Astrocyte (in vitro differentiated cells and primary cell): ENCODE measurements around the gene PLAGL2. TPM values are rescaled to one million over a fixed set of nuclear protein-coding genes. Genes with fewer than 3 reads are reported as not detected.

ENCODE experiments used
- DNase-seq: peaks from one replicate; pipeline ENCODE4 v3.0.0-alpha.2; 2010; ENCODE audit warnings: low read depth
- FAIRE-seq: peaks from 2 replicates; lab custom pipeline; 2011; peaks lifted over from hg19 to GRCh38; lab: Jason Lieb, UNC
- H2AFZ ChIP-seq: 2 replicates; pipeline ENCODE4 v1.6.0; 2012; ENCODE audit warnings: low read depth, low read length, inconsistent platforms
- H3K27ac ChIP-seq: 2 replicates; pipeline ENCODE4 v1.5.1; 2011; ENCODE audit warnings: low read depth, low read length, inconsistent platforms
- H3K27me3 ChIP-seq: 2 replicates; pipeline ENCODE4 v1.6.0; 2011; ENCODE audit warnings: low read length, inconsistent platforms; ENCODE audit not compliant: insufficient read depth
- H3K36me3 ChIP-seq: 2 replicates; pipeline ENCODE4 v1.5.1; 2011; ENCODE audit warnings: low read length, inconsistent platforms; ENCODE audit not compliant: insufficient read depth
- H3K4me1 ChIP-seq: 2 replicates; pipeline ENCODE4 v1.5.1; 2011; ENCODE audit warnings: low read length, inconsistent platforms; ENCODE audit not compliant: insufficient read depth
- H3K4me2 ChIP-seq: 2 replicates; pipeline ENCODE4 v1.6.0; 2012; ENCODE audit warnings: low read length, inconsistent platforms
- H3K4me3 ChIP-seq: 2 replicates; pipeline ENCODE4 v1.5.1; 2011; ENCODE audit warnings: low read depth, mild to moderate bottlenecking, low read length, inconsistent platforms; ENCODE audit not compliant: insufficient read depth
- H3K79me2 ChIP-seq: 2 replicates; pipeline ENCODE4 v1.6.0; 2012; ENCODE audit warnings: mild to moderate bottlenecking, low read length, inconsistent platforms; ENCODE audit not compliant: insufficient read depth
- H3K9ac ChIP-seq: 2 replicates; pipeline ENCODE4 v1.6.0; 2012; ENCODE audit warnings: mild to moderate bottlenecking, low read length, inconsistent platforms
- H3K9me3 ChIP-seq: 2 replicates; pipeline ENCODE4 v1.5.1; 2012; ENCODE audit warnings: low read depth, mild to moderate bottlenecking, low read length, inconsistent platforms; ENCODE audit not compliant: insufficient read depth
- H4K20me1 ChIP-seq: 2 replicates; pipeline ENCODE4 v1.6.0; 2012; ENCODE audit warnings: low read length, inconsistent platforms; ENCODE audit not compliant: insufficient read depth
- H3K27ac Mint-ChIP-seq: one replicate; pipeline ENCODE4 v1.8.0; 2021; ENCODE audit warnings: mild to moderate bottlenecking, mixed read lengths; ENCODE audit not compliant: unreplicated experiment
- H3K27me3 Mint-ChIP-seq: one replicate; pipeline ENCODE4 v1.8.0; 2021; ENCODE audit warnings: low read depth, mixed read lengths; ENCODE audit not compliant: unreplicated experiment
- H3K36me3 Mint-ChIP-seq: one replicate; pipeline ENCODE4 v1.8.0; 2021; ENCODE audit warnings: low read depth, mixed read lengths; ENCODE audit not compliant: unreplicated experiment
- H3K4me1 Mint-ChIP-seq: one replicate; pipeline ENCODE4 v1.8.0; 2021; ENCODE audit warnings: low read depth, mixed read lengths; ENCODE audit not compliant: unreplicated experiment
- H3K4me3 Mint-ChIP-seq: one replicate; pipeline ENCODE4 v1.8.0; 2021; ENCODE audit warnings: mild to moderate bottlenecking, moderate library complexity, mixed read lengths; ENCODE audit not compliant: unreplicated experiment
- H3K9me3 Mint-ChIP-seq: one replicate; pipeline ENCODE4 v1.8.0; 2021; ENCODE audit warnings: mild to moderate bottlenecking, mixed read lengths; ENCODE audit not compliant: unreplicated experiment
- CTCF ChIP-seq: IDR thresholded peaks from 2 replicates; pipeline ENCODE4 v1.5.1; 2011; ENCODE audit warnings: low read depth, mild to moderate bottlenecking, inconsistent platforms, low read length, moderate library complexity; ENCODE audit not compliant: insufficient read depth
- EZH2 ChIP-seq: IDR thresholded peaks from 2 replicates; pipeline ENCODE4 v1.6.1; 2012; ENCODE audit warnings: mild to moderate bottlenecking, low read length, inconsistent platforms; ENCODE audit not compliant: insufficient read depth
- total RNA-seq: library from RNA; stranded (reverse); gene quantifications from 2 replicates; pipeline ENCODE4 v1.2.1, GENCODE V29; 2021

The PLAGL2 gene
- total RNA-seq, 1 donor from 2014 or later: 15.3 TPM

- no peaks in the 10 kb centered on the region for H3K9me3 Mint-ChIP-seq
Measured at GRCh38 chr20:32158351-32158750, 49.2 kb downstream of the PLAGL2 start.

GRCh38 chr20:32157611-32158010, 49.9 kb downstream of the PLAGL2 start:
- no peak for TF ChIP-seq EZH2
- TF ChIP-seq CTCF: no peak
- Mint-ChIP-seq H3K27ac (no peak overlapping the region), H3K36me3 (peaks cover 36% of the 10 kb centered on the region), H3K4me3 (no peak overlapping the region), H3K4me1 (peaks cover 12% of the 10 kb centered on the region), H3K9me3 (no peaks in the 10 kb centered on the region), H3K27me3 (no peaks in the 10 kb centered on the region)
- no peak overlapping the region for H3K4me2 ChIP-seq
- H3K27me3 ChIP-seq: no peaks in the 10 kb centered on the region
- no peak overlapping the region for H2AFZ ChIP-seq
- no peak overlapping the region for H3K27ac ChIP-seq
- no peak overlapping the region for H3K4me3 ChIP-seq
- DNase-seq (no peak), FAIRE-seq (no peak)
- peaks cover 8% of the 10 kb centered on the region for H4K20me1 ChIP-seq
- no peaks in the 10 kb centered on the region for H3K79me2 ChIP-seq
- peaks cover 11% of the 10 kb centered on the region for H3K4me1 ChIP-seq
- peaks cover 29% of the 10 kb centered on the region for H3K36me3 ChIP-seq
- no peak overlapping the region for H3K9ac ChIP-seq
- H3K9me3 ChIP-seq: no peaks in the 10 kb centered on the region

More at GRCh38 chr20:32158351-32158750, 49.2 kb downstream of the PLAGL2 start:
- H3K9me3 ChIP-seq: no peaks in the 10 kb centered on the region
- no peak overlapping the region for H3K4me2 ChIP-seq
- TF ChIP-seq EZH2 (no peak), CTCF (no peak)
- peaks cover 11% of the 10 kb centered on the region for H3K4me1 ChIP-seq
- peaks cover 29% of the 10 kb centered on the region for H3K36me3 ChIP-seq
- FAIRE-seq (no peak), DNase-seq (no peak)
- H2AFZ ChIP-seq: no peak overlapping the region
- H3K27me3 ChIP-seq: no peaks in the 10 kb centered on the region
- peaks cover 8% of the 10 kb centered on the region for H4K20me1 ChIP-seq
- no peak overlapping the region for H3K4me3 ChIP-seq
- no peak overlapping the region for H3K9ac ChIP-seq
- Mint-ChIP-seq H3K4me1 (peaks cover 12% of the 10 kb centered on the region), H3K36me3 (peaks cover 30% of the 10 kb centered on the region), H3K27me3 (no peaks in the 10 kb centered on the region), H3K27ac (no peak overlapping the region), H3K4me3 (no peak overlapping the region)
- H3K27ac ChIP-seq: no peak overlapping the region
- no peaks in the 10 kb centered on the region for H3K79me2 ChIP-seq
